Esophagus muscularis mucosa (tissue), 4 donors: ENCODE measurements around the gene MAP1LC3A. TPM values are rescaled to one million over a fixed set of nuclear protein-coding genes. Genes with fewer than 3 reads are reported as not detected.

Experiments used
- DNase-seq: peaks from one replicate; pipeline ENCODE4 v3.0.0-alpha.2; 2017; ENCODE audit errors: extremely low spot score
- H3K27ac ChIP-seq, 4 donors: fragments of 200-600 bp; sonication (generic); replicated peaks in 1 of 4; 1 replicate in 3 of 4; 2 replicates in 1 of 4; pipeline ENCODE4 v1.5.1; 2016 to 2019; ENCODE audit warnings: mild to moderate bottlenecking in 1 of 4
- H3K27me3 ChIP-seq, 4 donors: fragments of 200-600 bp; sonication (generic); one replicate each; pipeline versions ENCODE4 v1.5.1 to v1.6.0; 2016 to 2019
- H3K36me3 ChIP-seq, 4 donors: fragments of 200-600 bp; sonication (generic); one replicate each; pipeline ENCODE4 v1.5.1; 2016 to 2019
- H3K4me1 ChIP-seq, 4 donors: fragments of 200-600 bp; sonication (generic); one replicate each; pipeline ENCODE4 v1.5.1; 2016 to 2019
- H3K4me3 ChIP-seq, 4 donors: fragments of 200-600 bp; sonication (generic); 1 replicate in 2 of 4; 2 replicates in 2 of 4; pipeline ENCODE4 v1.5.1; 2016 to 2019; ENCODE audit warnings: mild to moderate bottlenecking in 4 of 4, moderate library complexity in 1 of 4
- H3K9me3 ChIP-seq, 4 donors: fragments of 200-600 bp; sonication (generic); 1 replicate in 3 of 4; 2 replicates in 1 of 4; pipeline ENCODE4 v1.5.1; 2016 to 2019
- CTCF ChIP-seq, 3 experiments: fragments of 200-600 bp in 2 of 3; fragments of 450-650 bp in 1 of 3; sonication (generic) in 2 of 3; IDR thresholded peaks; one replicate each; pipeline ENCODE4 v1.5.1; 2017 to 2019; ENCODE audit warnings: antibody characterized with exemption in 3 of 3, mild to moderate bottlenecking in 2 of 3, moderate library complexity in 1 of 3
- EP300 ChIP-seq: sonication (generic); formaldehyde crosslinking; IDR thresholded peaks from one replicate; pipeline ENCODE4 v1.6.1; 2017; ENCODE audit warnings: antibody characterized with exemption
- POLR2A ChIP-seq: fragments of 450-650 bp; IDR thresholded peaks from one replicate; pipeline ENCODE4 v1.6.1; 2017; ENCODE audit warnings: antibody characterized with exemption, moderate library complexity, mild to moderate bottlenecking, low read depth
- POLR2AphosphoS5 ChIP-seq, 2 donors: sonication (generic); formaldehyde crosslinking; IDR thresholded peaks; one replicate each; pipeline ENCODE4 v1.6.1; 2017; ENCODE audit warnings: antibody characterized with exemption in 2 of 2
- WGBS: methylation state at CpG from one replicate; pipeline ENCODE4 v1.1.5; 2018; 5-methylcytosine and 5-hydroxymethylcytosine counted together
- intact Hi-C: fragments of 100-400 bp; cut with DNase I; formaldehyde crosslinking; loops from one replicate; pipeline ENCODE4 v1.15.1; 2023
- total RNA-seq, 4 donors: library from RNA; depleted of rRNA; stranded (reverse); fragments of >200 nt; gene quantifications; one replicate each; pipeline versions ENCODE4 v1.1.0 to v1.2.1, GENCODE V29; 2016

Gene MAP1LC3A
- total RNA-seq, 4 donors from 2014 or later, result 83.9 to 152 (median 111) TPM

GRCh38 chr20:34524426-34524825 lies 34.1 kb upstream of the MAP1LC3A start:
- Histone ChIP-seq H3K27ac (peak overlapping the region; percentile 74 to 85 (median 84)), H3K4me3 (no peak overlapping the region), H3K4me1 (peaks cover 63 to 90% (median 85%) of the 10 kb centered on the region in 4 donors), H3K36me3 (peaks cover 4 to 39% (median 32%) of the 10 kb centered on the region in 4 donors), H3K27me3 (no peaks in the 10 kb centered on the region), H3K9me3 (no peaks in the 10 kb centered on the region)
- TF ChIP-seq EP300, result no peak
- no peak for TF ChIP-seq POLR2A
- TF ChIP-seq POLR2AphosphoS5 (IDR thresholded peaks at IDR 0.05), result no peak
- no peak for TF ChIP-seq CTCF (IDR thresholded peaks at IDR 0.05)
- DNase-seq, result peak; percentile 39
- 91% methylated on average over 11 of the region's 11 CpGs for WGBS
- intact Hi-C loops, result loop anchor here (10.0 kb wide), 1 partner anchor 210 kb away; no protein-coding TSS in a partner anchor

DNA sequence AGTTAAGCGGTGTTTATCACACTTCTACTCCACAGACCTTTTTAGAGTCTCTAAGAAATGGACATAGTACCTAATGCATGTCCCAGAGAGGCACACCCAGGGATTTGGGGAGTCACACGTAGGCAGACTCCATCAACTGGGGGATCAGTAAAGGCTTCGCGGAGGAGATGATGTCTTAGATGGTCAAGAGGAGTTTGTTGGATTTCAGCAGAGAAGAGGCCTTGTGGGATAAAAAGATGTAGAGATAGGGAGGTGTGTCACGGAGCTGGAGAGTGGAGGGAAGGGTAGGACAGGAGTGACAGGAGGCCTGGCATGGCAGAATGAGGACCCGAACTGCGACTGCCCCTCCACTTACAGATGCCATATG lies 33.2 kb upstream of the MAP1LC3A start:
- TF ChIP-seq POLR2A (no peak), CTCF (IDR thresholded peaks at IDR 0.05) (no peak), EP300 (no peak), POLR2AphosphoS5 (IDR thresholded peaks at IDR 0.05) (no peak)
- intact Hi-C loops, result loop anchor here (10.0 kb wide), 1 partner anchor 211 kb away; no protein-coding TSS in a partner anchor

DNA sequence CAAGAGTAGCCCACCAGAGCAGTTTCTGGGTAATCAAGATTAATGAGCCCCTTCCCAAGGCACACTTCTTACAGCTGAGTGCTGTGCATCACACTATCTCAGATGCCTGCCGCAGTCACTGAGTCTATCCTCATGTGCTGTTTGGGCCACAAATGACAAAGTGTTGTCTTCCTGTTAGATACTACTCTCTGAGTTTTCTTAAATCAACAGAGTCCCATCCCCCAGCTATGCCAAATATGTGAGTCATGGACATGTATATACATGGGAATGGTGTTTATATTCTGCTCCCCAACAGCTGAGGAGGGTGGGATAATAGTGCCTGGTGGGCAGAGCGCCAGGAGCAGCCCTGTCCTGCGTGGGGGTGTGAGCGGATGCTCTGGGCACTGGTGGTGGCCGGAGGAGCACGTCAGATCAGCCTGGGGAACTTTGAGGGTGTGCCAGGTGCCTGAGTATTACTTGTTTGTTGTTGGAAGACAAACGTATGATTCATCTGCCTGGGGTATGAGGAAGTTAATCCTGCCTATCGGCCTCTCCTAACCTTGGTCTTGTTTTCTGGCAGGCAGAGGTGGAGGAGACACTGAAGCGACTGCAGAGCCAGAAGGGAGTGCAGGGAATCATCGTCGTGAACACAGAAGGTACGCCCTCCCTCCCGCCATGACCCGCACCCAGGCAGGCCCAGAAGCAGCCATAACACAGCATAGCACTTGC lies 32.7 kb upstream of the MAP1LC3A start:
- intact Hi-C loops, result loop anchor here (10.0 kb wide), 1 partner anchor 211 kb away; no protein-coding TSS in a partner anchor
- 11% methylated on average over 14 of the region's 14 CpGs for WGBS
- H3K4me1 ChIP-seq, result peaks cover 70 to 88% (median 82%) of the 10 kb centered on the region in 4 donors

More for the DNA sequence above, 33.2 kb upstream of the MAP1LC3A start:
- peak; percentile 87 for DNase-seq
- no peaks in the 10 kb centered on the region for H3K27me3 ChIP-seq
- peaks cover 70 to 88% (median 85%) of the 10 kb centered on the region in 4 donors for H3K4me1 ChIP-seq
- peak overlapping the region in 1 of 4 donors; percentile 8 for H3K4me3 ChIP-seq
- peak overlapping the region; percentile 74 to 85 (median 84) for H3K27ac ChIP-seq
- peaks cover 11 to 42% (median 37%) of the 10 kb centered on the region in 4 donors for H3K36me3 ChIP-seq
- H3K9me3 ChIP-seq, result no peaks in the 10 kb centered on the region
- 77% methylated on average over 7 of the region's 7 CpGs for WGBS

GRCh38 chr20:34526466-34526865 lies 32.1 kb upstream of the MAP1LC3A start:
- H3K36me3 ChIP-seq, result peaks cover 11 to 50% (median 42%) of the 10 kb centered on the region in 4 donors
- no peaks in the 10 kb centered on the region for H3K9me3 ChIP-seq
- no peak for DNase-seq
- H3K4me1 ChIP-seq, result peaks cover 70 to 90% (median 80%) of the 10 kb centered on the region in 4 donors
- intact Hi-C loops, result loop anchor here (10.0 kb wide), 1 partner anchor 212 kb away; no protein-coding TSS in a partner anchor
- H3K4me3 ChIP-seq, result no peak overlapping the region
- TF ChIP-seq CTCF (IDR thresholded peaks at IDR 0.05), result no peak
- no peak for TF ChIP-seq POLR2A
- TF ChIP-seq EP300, result no peak
- no peak for TF ChIP-seq POLR2AphosphoS5 (IDR thresholded peaks at IDR 0.05)
- no peaks in the 10 kb centered on the region for H3K27me3 ChIP-seq
- 64% methylated on average over 5 of the region's 5 CpGs for WGBS
- peak overlapping the region; percentile 74 to 85 (median 84) for H3K27ac ChIP-seq

More for the DNA sequence above, 32.7 kb upstream of the MAP1LC3A start:
- H3K4me3 ChIP-seq, result peak overlapping the region in 1 of 4 donors; percentile 8
- peak; percentile 78 to 80 for TF ChIP-seq POLR2AphosphoS5 (IDR thresholded peaks at IDR 0.05)
- no peak for TF ChIP-seq EP300
- H3K27ac ChIP-seq, result peak overlapping the region; percentile 74 to 85 (median 84)
- peak; percentile 95 for DNase-seq
- no peaks in the 10 kb centered on the region for H3K9me3 ChIP-seq
- H3K27me3 ChIP-seq, result no peaks in the 10 kb centered on the region
- H3K36me3 ChIP-seq, result peaks cover 11 to 48% (median 39%) of the 10 kb centered on the region in 4 donors

DNA sequence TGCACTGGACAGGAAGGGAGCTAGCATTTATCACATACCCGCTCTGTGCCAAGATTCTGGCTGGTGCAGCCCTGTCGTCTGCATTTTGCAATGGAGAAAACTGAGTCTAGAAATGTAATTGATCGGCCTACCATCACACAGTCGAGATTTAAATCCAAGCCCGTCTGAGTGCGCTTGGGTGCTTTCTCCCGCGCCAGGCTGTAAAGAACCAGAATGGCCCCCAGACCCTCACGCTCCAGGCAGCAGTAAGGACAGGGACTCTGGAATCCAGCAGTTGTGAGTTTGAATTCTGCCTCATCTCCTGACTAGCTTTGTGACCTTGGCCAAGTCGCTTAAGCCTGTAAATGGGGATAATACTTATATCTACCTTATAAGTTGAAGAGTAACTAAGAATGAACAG lies 31.5 kb upstream of the MAP1LC3A start:
- Histone ChIP-seq H3K4me3 (no peak overlapping the region), H3K27ac (peak overlapping the region; percentile 74 to 85 (median 84)), H3K27me3 (no peaks in the 10 kb centered on the region), H3K36me3 (peaks cover 11 to 53% (median 45%) of the 10 kb centered on the region in 4 donors), H3K9me3 (no peaks in the 10 kb centered on the region), H3K4me1 (peaks cover 70 to 90% (median 83%) of the 10 kb centered on the region in 4 donors)
- DNase-seq, result no peak
- intact Hi-C loops, result loop anchor here (10.0 kb wide), 1 partner anchor 212 kb away; no protein-coding TSS in a partner anchor
- whole genome bisulfite sequencing, result 82% methylated on average over 2 of the region's 10 CpGs
- no peak for TF ChIP-seq POLR2AphosphoS5 (IDR thresholded peaks at IDR 0.05)
- no peak for TF ChIP-seq EP300
- no peak for TF ChIP-seq POLR2A
- no peak for TF ChIP-seq CTCF (IDR thresholded peaks at IDR 0.05)
